SU-DHL-6 (cell line): ENCODE results near the gene ADAMTS18.

Experiments
- H2AFZ ChIP-seq: fragments of 200-600 bp; sonication (generic); 2 replicates; pipeline ENCODE4 v1.6.1; 2014; ENCODE audit warnings: low read depth, mild to moderate bottlenecking, moderate library complexity, mixed read lengths, antibody characterized with exemption, low read length; ENCODE audit not compliant: severe bottlenecking
- H3F3A ChIP-seq: fragments of 200-600 bp; shearing (Covaris generic); 2 replicates; pipeline ENCODE4 v1.6.0; 2016; ENCODE audit warnings: antibody characterized with exemption, mild to moderate bottlenecking; ENCODE audit not compliant: insufficient read depth
- H3K27ac ChIP-seq: fragments of 200-600 bp; sonication (generic); 2 replicates; pipeline ENCODE4 v1.5.1; 2016; ENCODE audit warnings: low read depth, mild to moderate bottlenecking, low read length, moderate library complexity, mixed read lengths
- H3K27me3 ChIP-seq: fragments of 200-600 bp; sonication (generic), shearing (Covaris generic); 2 replicates; pipeline ENCODE4 v1.6.0; 2014; ENCODE audit warnings: mild to moderate bottlenecking, low read length
- H3K36me3 ChIP-seq: fragments of 200-600 bp; sonication (generic); 2 replicates; pipeline ENCODE4 v1.6.1; 2014; ENCODE audit warnings: mild to moderate bottlenecking, low read length, mixed read lengths
- H3K4me2 ChIP-seq: fragments of 300-600, 200-600 bp; shearing (Covaris generic), sonication (generic); 2 replicates; pipeline ENCODE4 v1.6.0; 2014; ENCODE audit warnings: low read length, low read depth, mild to moderate bottlenecking; ENCODE audit not compliant: poor library complexity, severe bottlenecking
- H3K4me3 ChIP-seq: fragments of 200-600 bp; sonication (generic); 2 replicates; pipeline ENCODE4 v1.5.1; 2014; ENCODE audit warnings: antibody characterized with exemption, low read length, mild to moderate bottlenecking, mixed read lengths; ENCODE audit not compliant: insufficient read depth, poor library complexity, severe bottlenecking
- H3K79me2 ChIP-seq: fragments of 200-600 bp; sonication (generic); 2 replicates; pipeline ENCODE4 v1.6.1; 2014; ENCODE audit warnings: mild to moderate bottlenecking, low read length, moderate library complexity; ENCODE audit not compliant: insufficient read depth
- H3K9ac ChIP-seq: fragments of 200-600 bp; sonication (generic); 2 replicates; pipeline ENCODE4 v1.7.0; 2014; ENCODE audit warnings: mild to moderate bottlenecking, low read length
- H3K9me2 ChIP-seq: fragments of 200-600 bp; sonication (generic); replicated peaks from 2 replicates; pipeline ENCODE4 v1.6.1; 2014; ENCODE audit warnings: low read length; ENCODE audit not compliant: insufficient read depth
- H3K9me3 ChIP-seq: fragments of 200-600 bp; sonication (generic); 2 replicates; pipeline ENCODE4 v1.6.1; 2014; ENCODE audit warnings: low read length, mixed read lengths; ENCODE audit not compliant: insufficient read depth
- H4K20me1 ChIP-seq: fragments of 200-600 bp; sonication (generic); 2 replicates; pipeline ENCODE4 v1.6.1; 2014; ENCODE audit warnings: low read depth, mild to moderate bottlenecking, antibody characterized with exemption, low read length, moderate library complexity, mixed read lengths
- EZH2phosphoT487 ChIP-seq: fragments of 200-600 bp; sonication (generic), shearing (Covaris generic); conservative IDR thresholded peaks from 2 replicates; pipeline ENCODE4 v1.6.1; 2018; ENCODE audit warnings: mild to moderate bottlenecking, antibody characterized with exemption, low read length, moderate library complexity, mixed read lengths
- TF ChIP-seq, protein P1 (sequence below): fragments of 200-600 bp; sonication (generic); IDR thresholded peaks from one replicate; pipeline ENCODE4 v1.5.1; 2017; ENCODE audit warnings: antibody characterized with exemption, mild to moderate bottlenecking, low read length, moderate library complexity; ENCODE audit not compliant: insufficient read depth, poor library complexity, severe bottlenecking

ADAMTS18 gene

DNA sequence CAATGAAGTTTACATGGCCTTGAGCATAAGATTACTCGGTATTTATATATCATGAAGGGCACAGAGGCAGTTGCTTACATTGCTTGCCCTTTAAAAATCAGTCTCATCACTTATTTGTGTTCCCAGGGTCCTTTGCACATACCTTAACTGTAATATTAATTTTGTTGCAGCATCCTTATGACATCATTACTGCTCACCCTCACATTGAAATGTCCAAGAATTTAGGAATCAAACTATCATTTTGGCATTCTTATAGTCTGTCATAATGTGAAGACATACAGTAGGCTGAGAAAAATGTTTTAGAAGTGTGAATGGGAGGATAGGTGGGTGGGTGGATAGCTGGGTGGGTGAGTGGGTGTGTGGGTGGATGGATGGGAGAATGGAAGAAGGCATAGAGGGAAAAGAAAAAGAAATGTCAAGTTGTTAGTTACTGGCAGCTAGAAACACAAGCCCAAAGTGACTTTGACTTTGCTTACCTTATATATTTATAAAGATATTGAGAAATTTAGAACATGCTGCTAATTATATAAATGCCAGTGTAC, 17.8 kb downstream of the ADAMTS18 start:
- Histone ChIP-seq H3K27ac (no peak overlapping the region), H3K4me3 (no peak overlapping the region), H2AFZ (no peak overlapping the region), H3K4me2 (no peak overlapping the region), H3K9me2 (no peaks in the 10 kb centered on the region), H4K20me1 (no peaks in the 10 kb centered on the region), H3K27me3 (peaks cover 5% of the 10 kb centered on the region; the same call in 1 of the 2 replicates), H3K79me2 (no peaks in the 10 kb centered on the region), H3K36me3 (no peaks in the 10 kb centered on the region), H3K9ac (no peak overlapping the region), H3K9me3 (no peaks in the 10 kb centered on the region), H3F3A (no peaks in the 10 kb centered on the region)
- TF ChIP-seq, protein P1, sequence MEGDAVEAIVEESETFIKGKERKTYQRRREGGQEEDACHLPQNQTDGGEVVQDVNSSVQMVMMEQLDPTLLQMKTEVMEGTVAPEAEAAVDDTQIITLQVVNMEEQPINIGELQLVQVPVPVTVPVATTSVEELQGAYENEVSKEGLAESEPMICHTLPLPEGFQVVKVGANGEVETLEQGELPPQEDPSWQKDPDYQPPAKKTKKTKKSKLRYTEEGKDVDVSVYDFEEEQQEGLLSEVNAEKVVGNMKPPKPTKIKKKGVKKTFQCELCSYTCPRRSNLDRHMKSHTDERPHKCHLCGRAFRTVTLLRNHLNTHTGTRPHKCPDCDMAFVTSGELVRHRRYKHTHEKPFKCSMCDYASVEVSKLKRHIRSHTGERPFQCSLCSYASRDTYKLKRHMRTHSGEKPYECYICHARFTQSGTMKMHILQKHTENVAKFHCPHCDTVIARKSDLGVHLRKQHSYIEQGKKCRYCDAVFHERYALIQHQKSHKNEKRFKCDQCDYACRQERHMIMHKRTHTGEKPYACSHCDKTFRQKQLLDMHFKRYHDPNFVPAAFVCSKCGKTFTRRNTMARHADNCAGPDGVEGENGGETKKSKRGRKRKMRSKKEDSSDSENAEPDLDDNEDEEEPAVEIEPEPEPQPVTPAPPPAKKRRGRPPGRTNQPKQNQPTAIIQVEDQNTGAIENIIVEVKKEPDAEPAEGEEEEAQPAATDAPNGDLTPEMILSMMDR, result no peak
- no peak for TF ChIP-seq EZH2phosphoT487

DNA sequence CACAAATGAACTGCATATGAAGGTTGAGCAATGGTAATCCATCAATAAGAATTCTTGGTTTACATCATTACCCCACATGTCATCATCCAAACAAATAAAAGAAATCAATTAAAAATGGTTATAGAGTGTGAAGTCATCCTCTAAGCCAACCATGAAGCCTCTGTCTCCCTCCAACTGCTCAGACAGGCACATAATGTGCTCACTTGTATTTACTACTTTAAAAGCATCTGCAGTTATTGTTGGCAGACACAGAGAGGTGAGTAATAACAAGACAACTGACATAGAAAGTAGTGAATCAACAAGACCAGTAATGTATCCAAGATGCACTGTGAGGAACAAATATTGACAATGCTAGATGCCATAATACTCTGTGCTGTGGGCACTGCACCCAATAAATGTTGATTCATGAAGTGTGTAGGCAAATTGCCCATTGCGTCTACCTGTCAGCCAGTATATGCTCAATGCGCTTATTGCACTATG, 20.0 kb downstream of the ADAMTS18 start:
- Histone ChIP-seq H3K27me3 (no peaks in the 10 kb centered on the region; the same call in 1 of the 2 replicates), H3K4me2 (no peak overlapping the region), H3K27ac (no peak overlapping the region), H3K36me3 (no peaks in the 10 kb centered on the region), H3K79me2 (no peaks in the 10 kb centered on the region), H3K9ac (no peak overlapping the region), H4K20me1 (no peaks in the 10 kb centered on the region), H3K4me3 (no peak overlapping the region), H3K9me2 (no peaks in the 10 kb centered on the region), H3K9me3 (no peaks in the 10 kb centered on the region), H3F3A (no peaks in the 10 kb centered on the region), H2AFZ (no peak overlapping the region)
- no peak for TF ChIP-seq EZH2phosphoT487
- TF ChIP-seq, protein P1, result no peak

DNA sequence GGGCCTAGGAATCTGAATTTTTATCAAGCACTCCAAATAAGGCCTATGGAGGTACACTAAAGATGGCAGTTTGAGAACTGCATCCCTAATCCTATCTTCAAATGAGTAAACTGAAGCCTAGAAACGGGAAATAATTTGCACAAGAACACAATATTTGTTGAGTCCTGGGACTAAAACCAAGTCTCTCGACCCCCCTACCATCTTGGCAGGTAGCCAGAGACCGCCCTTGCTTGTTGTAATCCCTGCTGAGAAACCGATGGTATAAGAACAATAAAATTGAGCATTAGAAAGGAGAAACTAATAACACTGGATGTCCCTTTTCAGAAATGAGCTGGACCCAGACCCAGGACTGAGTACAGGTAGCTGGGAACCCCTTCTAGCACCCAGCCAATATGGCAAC, 24.4 kb downstream of the ADAMTS18 start:
- H3K4me3 ChIP-seq, result no peak overlapping the region
- H3K36me3 ChIP-seq, result no peaks in the 10 kb centered on the region
- H3K79me2 ChIP-seq, result no peaks in the 10 kb centered on the region
- H3K9me3 ChIP-seq, result no peaks in the 10 kb centered on the region
- no peaks in the 10 kb centered on the region for H4K20me1 ChIP-seq
- no peak overlapping the region for H3K27ac ChIP-seq
- no peaks in the 10 kb centered on the region for H3F3A ChIP-seq
- H3K9ac ChIP-seq, result no peak overlapping the region
- H3K27me3 ChIP-seq, result no peaks in the 10 kb centered on the region; the same call in 1 of the 2 replicates
- TF ChIP-seq EZH2phosphoT487, result no peak
- TF ChIP-seq, protein P1, result no peak
- no peak overlapping the region for H2AFZ ChIP-seq
- H3K9me2 ChIP-seq, result no peaks in the 10 kb centered on the region
- H3K4me2 ChIP-seq, result no peak overlapping the region
